ENCODE data around the gene ATRNL1.

The ATRNL1 gene

DNA sequence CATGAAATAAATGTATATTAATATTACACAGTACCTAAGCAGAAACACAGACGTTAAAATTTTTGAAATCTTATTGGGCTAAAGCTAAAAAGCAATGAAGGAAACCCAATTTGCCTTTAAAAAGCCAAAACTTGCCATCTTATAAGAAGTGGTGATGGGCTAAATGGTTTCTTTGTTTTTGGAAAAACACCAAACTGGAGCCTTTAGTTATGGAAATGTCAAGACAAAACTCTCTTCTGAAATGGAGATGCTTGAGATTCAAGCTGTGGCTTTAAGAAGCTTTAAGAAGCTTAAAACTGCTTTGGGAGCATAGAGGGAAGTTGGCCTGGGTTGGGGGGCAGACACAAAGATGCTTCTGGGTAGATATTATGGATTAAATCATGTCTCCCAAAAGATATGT, 902.9 kb downstream of the ATRNL1 start:
- no peak for DNase-seq (ENCODE audit: low spot score)
- TF ChIP-seq, protein P1, sequence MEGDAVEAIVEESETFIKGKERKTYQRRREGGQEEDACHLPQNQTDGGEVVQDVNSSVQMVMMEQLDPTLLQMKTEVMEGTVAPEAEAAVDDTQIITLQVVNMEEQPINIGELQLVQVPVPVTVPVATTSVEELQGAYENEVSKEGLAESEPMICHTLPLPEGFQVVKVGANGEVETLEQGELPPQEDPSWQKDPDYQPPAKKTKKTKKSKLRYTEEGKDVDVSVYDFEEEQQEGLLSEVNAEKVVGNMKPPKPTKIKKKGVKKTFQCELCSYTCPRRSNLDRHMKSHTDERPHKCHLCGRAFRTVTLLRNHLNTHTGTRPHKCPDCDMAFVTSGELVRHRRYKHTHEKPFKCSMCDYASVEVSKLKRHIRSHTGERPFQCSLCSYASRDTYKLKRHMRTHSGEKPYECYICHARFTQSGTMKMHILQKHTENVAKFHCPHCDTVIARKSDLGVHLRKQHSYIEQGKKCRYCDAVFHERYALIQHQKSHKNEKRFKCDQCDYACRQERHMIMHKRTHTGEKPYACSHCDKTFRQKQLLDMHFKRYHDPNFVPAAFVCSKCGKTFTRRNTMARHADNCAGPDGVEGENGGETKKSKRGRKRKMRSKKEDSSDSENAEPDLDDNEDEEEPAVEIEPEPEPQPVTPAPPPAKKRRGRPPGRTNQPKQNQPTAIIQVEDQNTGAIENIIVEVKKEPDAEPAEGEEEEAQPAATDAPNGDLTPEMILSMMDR (IDR thresholded peaks at IDR 0.05; ENCODE audit: extremely low read depth, missing control alignments), result no peak

- TF ChIP-seq, protein P1 (IDR thresholded peaks at IDR 0.05; ENCODE audit: extremely low read depth, missing control alignments), result no peak
- DNase-seq (ENCODE audit: low spot score), result no peak
Observed at GRCh38 chr10:115998301-115998700, 905.1 kb downstream of the ATRNL1 start.
